Measurements from ENCODE around the gene SELENON.

- TF ChIP-seq POLR2A (IDR thresholded peaks at IDR 0.05) (no peak), CTCF (IDR thresholded peaks at IDR 0.05 in 4 of 5, conservative IDR thresholded peaks at IDR 0.05 in 1 of 5) (no peak)
Observed at GRCh38 chr1:25844536-25845337, 44.7 kb downstream of the SELENON start.

Data from gastrocnemius medialis (tissue), 4 donors.